Measurements from ENCODE around the gene HK1. TPM values are rescaled to one million over a fixed set of nuclear protein-coding genes. Genes with fewer than 3 reads are reported as not detected.

Gene HK1
- total and polyA plus RNA-seq, 2 experiments from 2014 or later = 31.1 to 42.5 TPM

- Histone ChIP-seq H3K9me3 (ENCODE audit: low read depth) (no peaks in the 10 kb centered on the region), H3K36me3 (replicated peaks; ENCODE audit: insufficient read depth, low read depth) (no peaks in the 10 kb centered on the region), H4K20me1 (ENCODE audit: insufficient read depth, poor library complexity, severe bottlenecking) (no peaks in the 10 kb centered on the region), H3K4me1 (ENCODE audit: insufficient read depth) (peaks cover 26% of the 10 kb centered on the region), H3K79me2 (no peaks in the 10 kb centered on the region), H3K27ac (no peak overlapping the region), H3K9me2 (replicated peaks; ENCODE audit: insufficient read depth) (no peaks in the 10 kb centered on the region), H2AFZ (no peak overlapping the region), H3K27me3 (no peaks in the 10 kb centered on the region), H3K4me3 (no peak overlapping the region), H3K4me2 (no peak overlapping the region)
- WGBS (ENCODE audit: low lambda C conversion rate, missing lambda C conversion rate) = 94% methylated on average over 5 of the region's 5 CpGs
- TF ChIP-seq EZH2phosphoT487 (IDR thresholded peaks at IDR 0.05; ENCODE audit: low read depth, severe bottlenecking, unreplicated experiment) (no peak), EZH2 (IDR thresholded peaks at IDR 0.05; ENCODE audit: borderline replicate concordance) (no peak), CTCF (IDR thresholded peaks at IDR 0.05; ENCODE audit: poor library complexity) (no peak)
- no peak for DNase-seq (ENCODE audit: low spot score)
These were observed 81.3 kb downstream of the HK1 start for GRCh38 chr10:69359594-69359993.

- Histone ChIP-seq H2AFZ (no peak overlapping the region), H3K4me1 (ENCODE audit: insufficient read depth) (peaks cover 32% of the 10 kb centered on the region), H4K20me1 (ENCODE audit: insufficient read depth, poor library complexity, severe bottlenecking) (no peaks in the 10 kb centered on the region), H3K79me2 (no peaks in the 10 kb centered on the region), H3K9me3 (ENCODE audit: low read depth) (no peaks in the 10 kb centered on the region), H3K4me2 (peak overlapping the region; percentile 40), H3K27me3 (no peaks in the 10 kb centered on the region), H3K36me3 (replicated peaks; ENCODE audit: insufficient read depth, low read depth) (no peaks in the 10 kb centered on the region), H3K4me3 (no peak overlapping the region), H3K27ac (peak overlapping the region; percentile 67), H3K9me2 (replicated peaks; ENCODE audit: insufficient read depth) (no peaks in the 10 kb centered on the region)
- DNase-seq (ENCODE audit: low spot score) = peak; percentile 82
- TF ChIP-seq EZH2phosphoT487 (IDR thresholded peaks at IDR 0.05; ENCODE audit: low read depth, severe bottlenecking, unreplicated experiment) (no peak), CTCF (IDR thresholded peaks at IDR 0.05; ENCODE audit: poor library complexity) (no peak), EZH2 (IDR thresholded peaks at IDR 0.05; ENCODE audit: borderline replicate concordance) (no peak)
- WGBS (ENCODE audit: low lambda C conversion rate, missing lambda C conversion rate) = 65% methylated on average over 8 of the region's 8 CpGs
These were observed 82.4 kb downstream of the HK1 start for GRCh38 chr10:69360485-69361302.

GRCh38 chr10:69361303-69361614 lies 83.0 kb downstream of the HK1 start:
- Histone ChIP-seq H4K20me1 (ENCODE audit: insufficient read depth, poor library complexity, severe bottlenecking) (no peaks in the 10 kb centered on the region), H3K36me3 (replicated peaks; ENCODE audit: insufficient read depth, low read depth) (no peaks in the 10 kb centered on the region), H3K4me3 (no peak overlapping the region), H3K27me3 (no peaks in the 10 kb centered on the region), H3K79me2 (no peaks in the 10 kb centered on the region), H3K27ac (no peak overlapping the region), H3K9me3 (ENCODE audit: low read depth) (no peaks in the 10 kb centered on the region), H2AFZ (no peak overlapping the region), H3K4me1 (ENCODE audit: insufficient read depth) (peaks cover 32% of the 10 kb centered on the region), H3K9me2 (replicated peaks; ENCODE audit: insufficient read depth) (no peaks in the 10 kb centered on the region), H3K4me2 (no peak overlapping the region)
- 88% methylated on average over 2 of the region's 2 CpGs for WGBS (ENCODE audit: low lambda C conversion rate, missing lambda C conversion rate)
- DNase-seq (ENCODE audit: low spot score) = no peak
- no peak for TF ChIP-seq CTCF (IDR thresholded peaks at IDR 0.05; ENCODE audit: poor library complexity)

Data from hepatocyte (in vitro differentiated cells).